ENCODE measurements around the gene CADPS. TPM values are rescaled to one million over a fixed set of nuclear protein-coding genes. Genes with fewer than 3 reads are reported as not detected.

CADPS gene
- total RNA-seq, 1 experiment from 2014 or later, result not detected

GRCh38 chr3:62758296-62759066 is 116.7 kb downstream of the CADPS start:
- no TSS peak for BruUV-seq (replicated peaks)
- intact Hi-C loops (cut with micrococcal nuclease; ENCODE audit: unreplicated experiment), result no loop called here

DNA sequence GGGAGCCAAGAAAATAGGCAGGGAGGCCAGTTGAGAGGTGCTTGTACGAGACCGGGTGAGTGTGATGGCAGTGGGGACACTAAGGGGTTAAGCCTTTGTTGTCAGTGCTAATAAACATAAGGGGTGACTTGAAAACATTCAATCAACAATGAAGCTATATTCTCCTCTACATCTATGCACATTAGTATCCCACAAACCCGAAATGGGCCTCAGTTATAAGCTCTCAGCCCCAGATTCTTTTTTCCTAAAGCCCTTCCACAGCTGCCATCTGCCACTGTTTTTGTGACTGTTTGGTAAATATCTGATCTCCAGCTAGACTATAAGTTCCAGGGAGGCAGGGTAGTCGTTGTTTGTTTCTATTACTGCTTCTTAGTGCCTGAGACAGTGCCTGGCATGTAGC is 118.2 kb downstream of the CADPS start:
- intact Hi-C loops (cut with micrococcal nuclease; ENCODE audit: unreplicated experiment), result no loop called here
- no peak overlapping the region for H3K4me3 Mint-ChIP-seq (ENCODE audit: low read depth, unreplicated experiment)
- no peak overlapping the region for H3K27ac Mint-ChIP-seq (ENCODE audit: unreplicated experiment)
- CTCF ChIA-PET, result no interaction called here
- no peak for DNase-seq
- no peaks in the 10 kb centered on the region for H3K36me3 Mint-ChIP-seq (ENCODE audit: insufficient read depth, unreplicated experiment)
- no peaks in the 10 kb centered on the region for H3K4me1 Mint-ChIP-seq (ENCODE audit: low read depth, unreplicated experiment)
- H3K27me3 Mint-ChIP-seq (ENCODE audit: unreplicated experiment), result no peaks in the 10 kb centered on the region
- BruUV-seq (replicated peaks), result no TSS peak
- TF ChIP-seq CTCF (IDR thresholded peaks at IDR 0.05; ENCODE audit: unreplicated experiment), result no peak
- H3K9me3 Mint-ChIP-seq (ENCODE audit: low read depth, unreplicated experiment), result no peaks in the 10 kb centered on the region

More at GRCh38 chr3:62758296-62759066, 116.7 kb downstream of the CADPS start:
- no peak for DNase-seq
- Mint-ChIP-seq H3K9me3 (ENCODE audit: low read depth, unreplicated experiment) (no peaks in the 10 kb centered on the region), H3K27ac (ENCODE audit: unreplicated experiment) (no peak overlapping the region), H3K4me1 (ENCODE audit: low read depth, unreplicated experiment) (no peaks in the 10 kb centered on the region), H3K4me3 (ENCODE audit: low read depth, unreplicated experiment) (no peak overlapping the region), H3K27me3 (ENCODE audit: unreplicated experiment) (no peaks in the 10 kb centered on the region), H3K36me3 (ENCODE audit: insufficient read depth, unreplicated experiment) (no peaks in the 10 kb centered on the region)
- CTCF ChIA-PET, result no interaction called here
- TF ChIP-seq CTCF (IDR thresholded peaks at IDR 0.05; ENCODE audit: unreplicated experiment), result no peak

- H3K9me3 Mint-ChIP-seq (ENCODE audit: low read depth, unreplicated experiment), result no peaks in the 10 kb centered on the region
- no peaks in the 10 kb centered on the region for H3K27me3 Mint-ChIP-seq (ENCODE audit: unreplicated experiment)
Measured at GRCh38 chr3:62755285-62755684, 119.9 kb downstream of the CADPS start.

GRCh38 chr3:62749657-62750056 is 125.6 kb downstream of the CADPS start:
- no peaks in the 10 kb centered on the region for H3K4me1 Mint-ChIP-seq (ENCODE audit: low read depth, unreplicated experiment)
- no TSS peak for BruUV-seq (replicated peaks)
- no peak for TF ChIP-seq CTCF (IDR thresholded peaks at IDR 0.05; ENCODE audit: unreplicated experiment)
- H3K27me3 Mint-ChIP-seq (ENCODE audit: unreplicated experiment), result no peaks in the 10 kb centered on the region
- CTCF ChIA-PET, result no interaction called here
- intact Hi-C loops (cut with micrococcal nuclease; ENCODE audit: unreplicated experiment), result no loop called here
- DNase-seq, result no peak
- H3K36me3 Mint-ChIP-seq (ENCODE audit: insufficient read depth, unreplicated experiment), result no peaks in the 10 kb centered on the region
- no peak overlapping the region for H3K27ac Mint-ChIP-seq (ENCODE audit: unreplicated experiment)
- no peak overlapping the region for H3K4me3 Mint-ChIP-seq (ENCODE audit: low read depth, unreplicated experiment)
- no peaks in the 10 kb centered on the region for H3K9me3 Mint-ChIP-seq (ENCODE audit: low read depth, unreplicated experiment)

More at GRCh38 chr3:62755285-62755684, 119.9 kb downstream of the CADPS start:
- CTCF ChIA-PET, result no interaction called here
- DNase-seq, result no peak
- Mint-ChIP-seq H3K4me1 (ENCODE audit: low read depth, unreplicated experiment) (no peaks in the 10 kb centered on the region), H3K36me3 (ENCODE audit: insufficient read depth, unreplicated experiment) (no peaks in the 10 kb centered on the region), H3K4me3 (ENCODE audit: low read depth, unreplicated experiment) (no peak overlapping the region), H3K27ac (ENCODE audit: unreplicated experiment) (no peak overlapping the region)
- intact Hi-C loops (cut with micrococcal nuclease; ENCODE audit: unreplicated experiment), result no loop called here
- BruUV-seq (replicated peaks), result no TSS peak
- no peak for TF ChIP-seq CTCF (IDR thresholded peaks at IDR 0.05; ENCODE audit: unreplicated experiment)
